ENCODE data around the gene KRT86.
"Not testable (repeated sequence)": the region's sequence is repeated elsewhere in the genome, so short reads cannot be mapped to it uniquely, and the experiment has no call there.

The KRT86 gene

GRCh38 chr12:52252175-52252615 lies 22.2 kb upstream of the KRT86 start:
- DNase-seq = not testable (repeated sequence)

DNA sequence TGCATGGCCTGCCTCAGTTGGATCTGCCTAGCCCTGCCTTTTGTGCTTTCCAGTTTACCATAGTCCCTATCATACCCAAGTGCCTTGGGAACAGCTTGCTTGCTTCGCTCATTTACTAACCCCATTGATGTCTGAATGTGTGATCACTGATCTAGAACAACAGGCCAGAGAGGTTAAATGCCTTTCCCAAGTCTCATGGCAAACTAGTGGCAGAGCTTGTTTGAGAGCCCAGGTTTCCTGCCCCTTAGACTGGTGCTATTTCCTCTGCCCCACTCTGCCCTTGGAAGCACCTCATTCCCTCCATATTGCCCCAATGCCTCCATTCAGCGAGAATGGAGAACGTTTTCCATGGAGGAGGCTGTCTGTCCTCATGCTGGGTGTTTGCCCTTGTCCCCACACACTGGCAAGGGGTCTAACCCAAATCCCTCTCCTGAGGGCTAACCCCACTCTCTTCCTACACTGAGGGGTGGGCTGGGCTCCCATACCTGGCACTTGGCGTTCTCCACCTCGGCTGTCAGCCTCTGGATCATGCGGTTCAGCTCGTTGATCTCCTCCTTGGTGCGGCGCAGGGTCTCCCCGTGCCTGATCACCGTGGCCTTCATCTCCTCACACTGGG lies 21.6 kb upstream of the KRT86 start:
- DNase-seq = no peak

DNA sequence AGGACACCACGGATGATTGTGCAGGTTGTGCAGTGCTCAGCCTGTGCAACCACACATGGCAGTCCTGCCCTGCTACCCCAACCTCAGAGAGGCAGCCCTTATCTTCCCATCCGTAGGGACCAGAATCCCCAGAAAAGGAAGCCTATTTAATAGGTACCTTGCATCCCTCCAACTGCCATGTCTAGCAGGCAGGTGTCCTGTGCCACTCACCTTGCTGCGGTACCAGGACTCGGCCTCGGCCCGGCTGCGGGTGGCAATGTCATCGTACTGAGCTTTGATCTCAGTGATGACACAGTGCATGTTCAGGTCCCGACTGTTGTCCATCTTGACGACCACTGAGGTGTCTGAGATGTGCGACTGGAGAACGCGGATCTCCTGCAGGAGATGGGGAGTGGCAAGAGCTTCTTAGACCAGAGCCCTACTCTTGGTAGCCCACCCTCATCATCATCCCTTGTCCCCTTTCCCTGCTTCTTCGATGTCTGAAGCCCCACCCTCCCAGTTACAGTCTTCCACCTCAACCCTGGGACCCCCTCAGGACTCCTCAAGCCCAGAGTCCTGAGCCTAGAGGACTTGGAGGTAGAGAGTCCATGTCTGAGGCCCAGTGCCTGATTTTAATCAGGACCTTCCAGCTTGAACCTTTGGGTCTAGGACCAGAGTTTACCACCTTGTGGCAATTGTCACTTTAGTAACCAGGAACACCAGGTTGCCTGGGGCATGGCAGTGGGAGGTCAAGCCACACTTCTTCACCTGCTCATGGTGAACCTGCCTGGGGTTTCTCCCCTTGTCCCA lies 20.9 kb upstream of the KRT86 start:
- DNase-seq = no peak

DNA sequence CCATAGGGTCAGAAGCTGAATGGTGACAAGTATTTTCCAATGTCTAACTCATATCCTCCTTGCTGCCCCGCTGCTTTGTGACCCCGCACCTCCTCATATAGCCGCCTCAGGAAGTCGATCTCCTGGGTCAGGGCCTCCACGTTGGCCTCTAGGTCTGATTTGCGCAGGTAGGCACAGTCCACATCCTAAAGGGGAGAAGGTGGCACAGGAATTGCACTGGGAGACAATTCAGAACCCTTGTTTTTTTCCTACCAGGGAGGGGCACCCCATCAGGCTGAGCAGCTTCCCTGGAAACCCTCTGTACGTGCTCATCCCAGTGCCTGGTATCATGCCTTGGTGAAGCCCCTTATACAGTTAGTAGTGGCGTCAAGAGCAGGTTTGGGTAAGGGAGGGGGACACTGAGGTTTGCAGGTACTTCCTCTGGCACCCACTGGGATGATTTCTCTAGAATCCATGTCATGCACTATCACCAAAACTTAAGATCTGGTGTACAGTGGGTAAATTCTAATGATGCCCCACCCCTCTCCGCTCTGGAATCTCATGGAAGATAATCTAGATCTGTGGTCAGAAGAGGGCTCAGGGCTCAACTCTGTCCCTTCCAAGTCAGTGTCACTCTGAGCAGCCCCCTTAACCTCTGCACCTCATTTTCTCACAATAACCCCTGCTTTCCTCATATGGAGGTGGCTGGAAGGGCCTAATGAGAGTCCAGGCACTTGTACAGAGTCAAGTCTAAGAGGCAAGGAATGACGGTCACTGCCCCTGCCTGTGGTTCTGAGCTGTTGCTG lies 20.1 kb upstream of the KRT86 start:
- no peak for DNase-seq

GRCh38 chr12:52254965-52255751 lies 19.3 kb upstream of the KRT86 start:
- no peak for DNase-seq

- DNase-seq = no peak
Measured at GRCh38 chr12:52255926-52256583, 18.4 kb upstream of the KRT86 start.

DNA sequence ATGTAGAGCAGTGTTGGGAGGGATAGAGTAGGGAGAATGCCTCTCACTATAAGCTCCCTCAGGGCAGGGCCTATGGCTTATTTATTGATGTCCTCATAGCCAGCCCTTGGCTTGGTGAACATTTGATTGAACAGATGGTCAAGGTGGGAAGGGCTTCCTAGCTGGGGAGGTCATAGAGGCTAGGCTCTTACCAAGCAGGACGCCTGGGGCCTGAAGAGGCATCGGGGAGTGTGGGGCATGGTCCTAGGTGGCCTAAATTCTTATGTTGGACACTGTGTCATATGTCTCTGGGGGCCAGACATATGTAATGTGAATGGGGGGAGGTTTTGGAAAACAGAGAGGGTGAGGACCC lies 17.9 kb upstream of the KRT86 start:
- DNase-seq = no peak

- no peak for DNase-seq
Measured at GRCh38 chr12:52257074-52257551, 17.3 kb upstream of the KRT86 start.

DNA sequence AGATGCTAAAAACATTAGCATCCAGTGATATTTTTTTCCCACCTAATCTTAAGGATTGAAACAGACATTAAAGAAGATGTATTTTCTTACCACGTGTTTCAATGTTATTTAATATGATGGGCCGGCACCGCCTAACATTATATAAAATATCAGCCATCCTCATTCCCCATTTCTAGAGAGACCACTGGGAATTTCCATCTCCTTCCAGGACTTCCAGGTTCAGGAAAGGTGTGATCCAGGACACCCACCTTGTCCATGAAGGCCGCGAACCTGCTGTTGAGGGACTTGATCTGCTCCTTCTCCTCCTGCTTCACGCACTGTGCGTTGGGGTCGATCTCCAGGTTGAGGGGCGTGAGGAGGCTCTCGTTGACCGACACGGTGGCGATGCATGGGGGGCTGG lies 16.5 kb upstream of the KRT86 start:
- DNase-seq = not testable (repeated sequence)

GRCh38 chr12:52258335-52258901 lies 16.0 kb upstream of the KRT86 start:
- DNase-seq = no peak

DNA sequence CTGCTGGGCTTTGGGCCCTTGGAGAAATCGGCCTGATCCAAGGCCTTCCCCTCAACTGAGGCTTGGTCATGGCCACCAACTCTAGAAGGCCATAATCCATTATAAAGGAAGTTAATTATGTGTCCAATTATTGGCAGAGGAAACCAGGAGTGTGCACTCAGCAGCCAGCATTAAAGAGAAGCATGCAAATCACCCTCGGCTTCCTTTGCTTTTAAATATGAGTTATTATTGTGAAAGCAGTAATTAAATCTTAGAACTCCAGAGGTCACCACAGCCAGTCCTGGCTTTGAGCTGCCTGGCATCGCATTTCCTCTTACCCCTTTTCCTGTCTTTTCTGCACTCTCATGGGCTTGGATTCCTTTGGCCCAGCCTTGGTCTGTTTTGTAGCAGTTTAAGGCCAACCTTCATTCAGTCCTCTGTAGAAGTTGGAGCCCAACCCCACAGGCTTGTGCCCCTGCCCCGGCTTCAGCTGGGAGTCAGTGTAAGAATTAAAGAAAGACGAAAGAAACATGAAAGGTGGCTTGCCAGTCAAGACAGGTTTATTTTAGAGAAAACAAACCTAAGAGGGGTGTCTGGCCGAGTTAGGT lies 14.7 kb upstream of the KRT86 start:
- DNase-seq = no peak

GRCh38 chr12:52260361-52261207 lies 13.9 kb upstream of the KRT86 start:
- DNase-seq = no peak

- DNase-seq = no peak
Measured at GRCh38 chr12:52261208-52261484, 13.3 kb upstream of the KRT86 start.

- no peak for DNase-seq
Measured at GRCh38 chr12:52262286-52262685, 12.2 kb upstream of the KRT86 start.

GRCh38 chr12:52263761-52264434 lies 10.5 kb upstream of the KRT86 start:
- no peak for DNase-seq

DNA sequence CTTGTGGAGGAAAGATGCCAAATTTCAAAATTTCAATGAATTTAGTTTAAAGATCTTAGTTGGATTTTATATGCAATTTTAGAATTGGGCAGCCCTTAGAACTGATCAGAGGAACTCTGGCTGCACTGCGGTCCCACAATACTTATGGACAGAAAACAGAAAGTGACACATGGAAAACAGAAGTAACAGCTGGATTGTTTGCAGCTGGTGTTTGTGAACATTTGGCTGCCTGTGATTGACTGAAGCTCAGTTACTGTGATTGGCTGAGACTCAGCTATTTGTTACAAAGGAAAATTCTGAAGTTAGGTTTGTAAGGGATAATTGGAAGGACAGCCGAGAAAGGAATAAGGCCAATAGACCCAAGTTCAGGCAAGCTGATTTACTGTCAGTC lies 10.0 kb upstream of the KRT86 start:
- DNase-seq = no peak

DNA sequence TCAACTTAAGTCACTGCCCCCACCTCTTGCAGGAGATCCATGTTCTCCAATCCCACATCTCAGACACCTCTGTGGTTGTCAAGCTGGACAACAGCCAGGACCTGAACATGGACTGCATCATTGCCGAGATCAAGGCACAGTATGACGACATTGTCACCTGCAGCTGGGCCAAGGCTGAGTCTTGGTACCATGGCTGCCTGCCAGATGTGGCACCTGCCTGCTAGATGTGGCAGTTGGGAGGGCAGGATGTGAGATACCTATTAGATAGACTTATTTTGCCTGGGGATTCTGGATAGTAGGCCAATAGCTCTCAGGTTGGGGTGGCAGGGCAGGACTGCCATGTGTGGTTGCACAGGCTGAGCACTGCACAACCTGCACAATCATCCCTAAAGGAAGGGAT lies 7.9 kb upstream of the KRT86 start:
- DNase-seq = no peak

GRCh38 chr12:52267266-52267665 lies 7.2 kb upstream of the KRT86 start:
- no peak for DNase-seq

GRCh38 chr12:52267699-52268098 lies 6.7 kb upstream of the KRT86 start:
- DNase-seq = no peak

GRCh38 chr12:52268212-52268611 lies 6.2 kb upstream of the KRT86 start:
- no peak for DNase-seq
